Calu3 (cell line): Measurements from ENCODE around the gene LTBP2. TPM values are rescaled to one million over a fixed set of nuclear protein-coding genes. Genes with fewer than 3 reads are reported as not detected.

Experiments used
- BruUV-seq: library from RNA; stranded (reverse); fragments of 400-500 nt; replicated peaks from 2 replicates; lab custom pipeline; 2021; lab: Mats Ljungman, UMichigan
- CTCF ChIA-PET: fragments of 300-600 bp; sonication (Branson Sonifier 250); formaldehyde crosslinking; loops from one replicate; lab custom pipeline; 2022; ENCODE audit warnings: antibody characterized with exemption; lab: Charles Lee
- DNase-seq: peaks from one replicate; pipeline ENCODE4 v3.0.0; 2022
- H3K27ac Mint-ChIP-seq: one replicate; pipeline ENCODE4 v1.8.0; 2022; ENCODE audit warnings: mixed read lengths; ENCODE audit not compliant: unreplicated experiment
- H3K27me3 Mint-ChIP-seq: one replicate; pipeline ENCODE4 v1.8.0; 2022; ENCODE audit warnings: mixed read lengths; ENCODE audit not compliant: unreplicated experiment
- H3K36me3 Mint-ChIP-seq: one replicate; pipeline ENCODE4 v1.8.0; 2022; ENCODE audit warnings: mild to moderate bottlenecking, moderate library complexity, mixed read lengths; ENCODE audit not compliant: insufficient read depth, unreplicated experiment
- H3K4me1 Mint-ChIP-seq: one replicate; pipeline ENCODE4 v1.8.0; 2022; ENCODE audit warnings: mild to moderate bottlenecking, low read depth, mixed read lengths; ENCODE audit not compliant: unreplicated experiment
- H3K4me3 Mint-ChIP-seq: one replicate; pipeline ENCODE4 v1.8.0; 2022; ENCODE audit warnings: mild to moderate bottlenecking, low read depth, moderate library complexity, mixed read lengths; ENCODE audit not compliant: unreplicated experiment
- H3K9me3 Mint-ChIP-seq: one replicate; pipeline ENCODE4 v1.8.0; 2022; ENCODE audit warnings: low read depth, mixed read lengths; ENCODE audit not compliant: unreplicated experiment
- intact Hi-C: fragments of 100-400 bp; cut with micrococcal nuclease; formaldehyde crosslinking; loops from one replicate; pipeline ENCODE4 v1.10.0; 2022; ENCODE audit not compliant: unreplicated experiment
- total RNA-seq: library from RNA; stranded (reverse); gene quantifications from 2 replicates; pipeline ENCODE4 v1.2.3, GENCODE V29; 2022
- TF ChIP-seq, protein P1 (sequence below): fragments of 200-600 bp; IDR thresholded peaks from one replicate; pipeline ENCODE4 v1.8.0; 2022; ENCODE audit warnings: antibody characterized with exemption; ENCODE audit not compliant: unreplicated experiment

LTBP2 gene
- total RNA-seq, 1 experiment from 2014 or later = 4.3 TPM

DNA sequence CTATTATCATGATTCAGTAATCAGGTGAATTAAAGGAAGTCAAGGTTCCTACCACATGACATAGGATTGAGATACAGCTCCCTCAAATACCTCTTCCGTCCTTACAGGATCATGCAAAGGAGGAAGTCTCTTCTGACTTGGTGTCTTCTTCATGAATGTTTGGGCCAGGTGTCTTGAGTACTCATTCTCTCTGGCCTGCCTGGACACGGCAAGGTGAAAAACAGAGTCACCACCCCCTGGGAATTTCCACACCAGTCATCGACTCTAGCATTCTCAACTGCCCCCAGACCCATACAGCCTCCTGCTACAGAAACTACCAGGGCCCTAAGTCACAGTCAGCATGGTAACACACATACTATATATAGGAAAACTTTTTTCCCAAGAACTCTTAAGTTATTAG lies 44.9 kb upstream of the LTBP2 start:
- peaks cover 4% of the 10 kb centered on the region for H3K36me3 Mint-ChIP-seq

GRCh38 chr14:74655599-74656395 lies 43.8 kb upstream of the LTBP2 start:
- intact Hi-C loops = no loop called here
- TF ChIP-seq, protein P1, sequence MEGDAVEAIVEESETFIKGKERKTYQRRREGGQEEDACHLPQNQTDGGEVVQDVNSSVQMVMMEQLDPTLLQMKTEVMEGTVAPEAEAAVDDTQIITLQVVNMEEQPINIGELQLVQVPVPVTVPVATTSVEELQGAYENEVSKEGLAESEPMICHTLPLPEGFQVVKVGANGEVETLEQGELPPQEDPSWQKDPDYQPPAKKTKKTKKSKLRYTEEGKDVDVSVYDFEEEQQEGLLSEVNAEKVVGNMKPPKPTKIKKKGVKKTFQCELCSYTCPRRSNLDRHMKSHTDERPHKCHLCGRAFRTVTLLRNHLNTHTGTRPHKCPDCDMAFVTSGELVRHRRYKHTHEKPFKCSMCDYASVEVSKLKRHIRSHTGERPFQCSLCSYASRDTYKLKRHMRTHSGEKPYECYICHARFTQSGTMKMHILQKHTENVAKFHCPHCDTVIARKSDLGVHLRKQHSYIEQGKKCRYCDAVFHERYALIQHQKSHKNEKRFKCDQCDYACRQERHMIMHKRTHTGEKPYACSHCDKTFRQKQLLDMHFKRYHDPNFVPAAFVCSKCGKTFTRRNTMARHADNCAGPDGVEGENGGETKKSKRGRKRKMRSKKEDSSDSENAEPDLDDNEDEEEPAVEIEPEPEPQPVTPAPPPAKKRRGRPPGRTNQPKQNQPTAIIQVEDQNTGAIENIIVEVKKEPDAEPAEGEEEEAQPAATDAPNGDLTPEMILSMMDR = no peak
- H3K36me3 Mint-ChIP-seq = no peaks in the 10 kb centered on the region
- CTCF ChIA-PET = interaction anchor here (1.7 kb wide), 1 partner anchor 47 kb away, joined by 6 read pairs; no protein-coding TSS in a partner anchor
- no peaks in the 10 kb centered on the region for H3K27me3 Mint-ChIP-seq
- H3K4me3 Mint-ChIP-seq = no peak overlapping the region
- no peak for DNase-seq
- H3K4me1 Mint-ChIP-seq = no peaks in the 10 kb centered on the region
- no peaks in the 10 kb centered on the region for H3K9me3 Mint-ChIP-seq
- BruUV-seq = no TSS peak
- H3K27ac Mint-ChIP-seq = no peak overlapping the region

More for the DNA sequence above, 44.9 kb upstream of the LTBP2 start:
- no peaks in the 10 kb centered on the region for H3K27me3 Mint-ChIP-seq
- intact Hi-C loops = no loop called here
- no peak overlapping the region for H3K27ac Mint-ChIP-seq
- TF ChIP-seq, protein P1 = no peak
- CTCF ChIA-PET = no interaction called here
- H3K4me3 Mint-ChIP-seq = no peak overlapping the region
- DNase-seq = no peak
- no peaks in the 10 kb centered on the region for H3K4me1 Mint-ChIP-seq
- H3K9me3 Mint-ChIP-seq = no peaks in the 10 kb centered on the region
- BruUV-seq = no TSS peak

DNA sequence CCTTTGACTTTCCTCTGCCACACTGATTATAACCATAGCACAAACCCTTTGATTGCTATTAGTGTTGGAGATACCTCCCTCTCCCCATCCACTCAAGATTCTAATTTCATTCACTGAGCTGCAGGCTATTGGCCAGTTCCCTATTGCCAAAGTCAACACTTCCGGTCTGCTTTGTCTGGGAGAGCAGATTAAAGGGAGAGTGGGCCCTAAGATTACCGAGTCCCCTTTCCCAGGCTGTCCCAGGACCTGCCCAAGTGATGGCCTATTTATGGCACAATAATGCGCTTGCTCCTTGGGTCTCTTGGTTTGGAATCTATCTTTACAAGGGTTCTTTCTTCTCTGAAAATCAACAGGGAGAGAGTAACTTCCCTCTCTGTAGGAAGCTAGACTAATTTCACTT lies 42.9 kb upstream of the LTBP2 start:
- no peak for DNase-seq
- no peaks in the 10 kb centered on the region for H3K4me1 Mint-ChIP-seq
- no peaks in the 10 kb centered on the region for H3K9me3 Mint-ChIP-seq
- intact Hi-C loops = no loop called here
- TF ChIP-seq, protein P1 = no peak
- CTCF ChIA-PET = interaction anchor here (1.7 kb wide), 1 partner anchor 46 kb away, joined by 6 read pairs; no protein-coding TSS in a partner anchor
- no peak overlapping the region for H3K27ac Mint-ChIP-seq
- H3K27me3 Mint-ChIP-seq = no peaks in the 10 kb centered on the region
- H3K36me3 Mint-ChIP-seq = no peaks in the 10 kb centered on the region
- no TSS peak for BruUV-seq
- H3K4me3 Mint-ChIP-seq = no peak overlapping the region

- CTCF ChIA-PET = no interaction called here
- TF ChIP-seq, protein P1 = no peak
- no peaks in the 10 kb centered on the region for H3K27me3 Mint-ChIP-seq
Measured at GRCh38 chr14:74653386-74654138, 41.5 kb upstream of the LTBP2 start.

More at GRCh38 chr14:74653386-74654138, 41.5 kb upstream of the LTBP2 start:
- Mint-ChIP-seq H3K36me3 (no peaks in the 10 kb centered on the region), H3K4me1 (no peaks in the 10 kb centered on the region), H3K27ac (no peak overlapping the region), H3K9me3 (no peaks in the 10 kb centered on the region), H3K4me3 (no peak overlapping the region)
- BruUV-seq = no TSS peak
- DNase-seq = no peak
- intact Hi-C loops = no loop called here
